GM19240 (cell line): ENCODE data around the gene MIGA2.

ENCODE experiments used
- DNase-seq: peaks from one replicate; pipeline ENCODE4 v3.0.0; 2011; ENCODE audit warnings: low spot score; ENCODE audit not compliant: insufficient read length

MIGA2 gene

GRCh38 chr9:129010267-129010975 is 26.0 kb upstream of the MIGA2 start:
- DNase-seq, result no peak

- DNase-seq, result no peak
These were observed 25.3 kb upstream of the MIGA2 start for GRCh38 chr9:129011170-129011569.

- DNase-seq, result no peak
These were observed 24.7 kb upstream of the MIGA2 start for GRCh38 chr9:129011761-129012181.

- DNase-seq, result no peak
These were observed 24.1 kb upstream of the MIGA2 start for GRCh38 chr9:129012343-129012742.

GRCh38 chr9:129012893-129013448 is 23.5 kb upstream of the MIGA2 start:
- DNase-seq, result no peak

GRCh38 chr9:129013674-129014073 is 22.8 kb upstream of the MIGA2 start:
- DNase-seq, result no peak

- no peak for DNase-seq
These were observed 22.3 kb upstream of the MIGA2 start for GRCh38 chr9:129014124-129014523.

- no peak for DNase-seq
These were observed 21.8 kb upstream of the MIGA2 start for GRCh38 chr9:129014608-129015007.

- peak; percentile 64 for DNase-seq
These were observed 15.3 kb upstream of the MIGA2 start for GRCh38 chr9:129021091-129021490.

- DNase-seq, result no peak
These were observed 14.4 kb upstream of the MIGA2 start for GRCh38 chr9:129022037-129022436.

GRCh38 chr9:129023036-129023907 is 13.2 kb upstream of the MIGA2 start:
- DNase-seq, result no peak

GRCh38 chr9:129023908-129024233 is 12.6 kb upstream of the MIGA2 start:
- no peak for DNase-seq

GRCh38 chr9:129026442-129027223 is 9.8 kb upstream of the MIGA2 start:
- no peak for DNase-seq

- DNase-seq, result no peak
These were observed 9.2 kb upstream of the MIGA2 start for GRCh38 chr9:129027224-129027684.

GRCh38 chr9:129027685-129028191 is 8.7 kb upstream of the MIGA2 start:
- peak; percentile 40 for DNase-seq

GRCh38 chr9:129028192-129028966 is 8.0 kb upstream of the MIGA2 start, which contains the start of gene SH3GLB2:
Gene SH3GLB2 (minus strand): TSS chr9:129028331. CDS start chr9:129028154, 177 bp downstream.
- DNase-seq, result peak; percentile 94

- DNase-seq, result no peak
These were observed 6.2 kb upstream of the MIGA2 start for GRCh38 chr9:129030191-129030590.

- no peak for DNase-seq
These were observed 4.9 kb upstream of the MIGA2 start for GRCh38 chr9:129031514-129031913.

GRCh38 chr9:129032541-129033159 is 3.8 kb upstream of the MIGA2 start:
- no peak for DNase-seq

- no peak for DNase-seq
These were observed 3.2 kb upstream of the MIGA2 start for GRCh38 chr9:129033216-129033615.
